ENCODE data around the gene PTPN18. TPM values are rescaled to one million over a fixed set of nuclear protein-coding genes. Genes with fewer than 3 reads are reported as not detected.

Gene PTPN18
- total RNA-seq, 2 donors from 2014 or later, result 13.3 to 20.8 TPM

DNA sequence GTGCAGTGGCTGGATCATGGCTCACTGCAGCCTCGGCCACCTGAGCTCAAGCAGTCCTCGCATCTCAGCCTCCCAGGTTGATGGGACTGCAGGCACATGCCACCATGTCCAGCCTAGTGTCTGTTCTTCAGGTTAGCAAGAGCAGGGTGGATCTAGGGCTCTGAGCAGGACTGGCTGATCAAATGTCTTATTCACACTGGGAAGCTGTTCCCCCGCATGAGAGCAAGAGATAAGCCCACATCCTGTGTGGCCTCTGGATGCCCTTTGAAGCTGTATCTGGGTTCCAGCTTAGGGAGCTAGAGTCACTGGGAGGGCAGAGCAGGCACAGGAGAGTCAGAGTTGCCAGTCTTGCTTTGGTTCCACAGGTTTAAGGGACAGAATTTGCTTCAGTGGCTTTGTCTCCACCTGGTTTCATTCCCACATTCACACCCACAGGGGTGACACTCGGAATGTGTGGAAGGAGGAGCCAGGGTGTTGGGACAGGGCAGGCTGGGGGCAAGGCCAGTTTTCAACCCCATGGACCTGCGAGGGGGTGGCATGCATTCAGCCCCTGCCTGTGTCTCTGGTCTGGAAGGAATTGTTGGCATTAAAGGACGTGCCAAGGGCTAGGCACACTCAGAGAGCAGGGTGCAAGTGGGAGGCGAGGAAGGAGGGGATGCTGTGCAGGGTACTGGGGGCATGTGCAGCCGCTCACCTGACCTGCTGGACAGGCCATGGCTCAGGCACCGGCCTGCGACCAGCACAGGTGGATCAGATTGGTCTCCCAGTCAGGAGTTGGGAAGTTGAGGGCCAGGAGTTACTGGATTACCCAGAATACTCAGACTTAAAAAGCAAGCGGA lies 24.5 kb downstream of the PTPN18 start:
- peaks cover 0 to 8% of the 10 kb centered on the region in 2 donors for H3K4me1 ChIP-seq
- no peaks in the 10 kb centered on the region for H3K36me3 ChIP-seq
- H3K9me3 ChIP-seq, result no peaks in the 10 kb centered on the region
- H3K4me3 ChIP-seq, result no peak overlapping the region
- H3K27me3 ChIP-seq, result no peaks in the 10 kb centered on the region
- H3K27ac ChIP-seq, result no peak overlapping the region
- no peak for DNase-seq (ENCODE audit: low spot score)
- TF ChIP-seq, protein P1, sequence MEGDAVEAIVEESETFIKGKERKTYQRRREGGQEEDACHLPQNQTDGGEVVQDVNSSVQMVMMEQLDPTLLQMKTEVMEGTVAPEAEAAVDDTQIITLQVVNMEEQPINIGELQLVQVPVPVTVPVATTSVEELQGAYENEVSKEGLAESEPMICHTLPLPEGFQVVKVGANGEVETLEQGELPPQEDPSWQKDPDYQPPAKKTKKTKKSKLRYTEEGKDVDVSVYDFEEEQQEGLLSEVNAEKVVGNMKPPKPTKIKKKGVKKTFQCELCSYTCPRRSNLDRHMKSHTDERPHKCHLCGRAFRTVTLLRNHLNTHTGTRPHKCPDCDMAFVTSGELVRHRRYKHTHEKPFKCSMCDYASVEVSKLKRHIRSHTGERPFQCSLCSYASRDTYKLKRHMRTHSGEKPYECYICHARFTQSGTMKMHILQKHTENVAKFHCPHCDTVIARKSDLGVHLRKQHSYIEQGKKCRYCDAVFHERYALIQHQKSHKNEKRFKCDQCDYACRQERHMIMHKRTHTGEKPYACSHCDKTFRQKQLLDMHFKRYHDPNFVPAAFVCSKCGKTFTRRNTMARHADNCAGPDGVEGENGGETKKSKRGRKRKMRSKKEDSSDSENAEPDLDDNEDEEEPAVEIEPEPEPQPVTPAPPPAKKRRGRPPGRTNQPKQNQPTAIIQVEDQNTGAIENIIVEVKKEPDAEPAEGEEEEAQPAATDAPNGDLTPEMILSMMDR (IDR thresholded peaks at IDR 0.05), result no peak

DNA sequence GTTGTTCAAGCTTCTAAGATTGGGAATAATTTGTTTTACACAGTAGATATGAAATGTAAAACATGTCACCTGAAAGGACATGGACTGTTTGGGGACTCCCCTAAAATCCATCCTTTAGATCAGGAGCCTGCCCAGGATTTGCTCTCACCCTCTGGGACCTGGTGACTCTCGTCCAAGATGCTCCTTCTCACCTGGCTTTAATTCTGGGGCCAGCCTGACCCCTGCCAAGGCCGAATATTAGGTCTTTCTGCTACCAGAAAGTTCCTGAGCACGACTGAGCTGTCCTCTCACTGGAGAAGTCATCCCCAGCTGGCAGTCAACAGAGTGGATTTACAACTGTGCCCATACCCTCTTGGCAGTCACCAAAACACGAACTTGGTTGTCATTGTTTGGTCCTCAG lies 25.3 kb downstream of the PTPN18 start:
- Histone ChIP-seq H3K4me3 (no peak overlapping the region), H3K36me3 (no peaks in the 10 kb centered on the region), H3K4me1 (peaks cover 0 to 15% of the 10 kb centered on the region in 2 donors), H3K27me3 (no peaks in the 10 kb centered on the region), H3K27ac (no peak overlapping the region), H3K9me3 (no peaks in the 10 kb centered on the region)
- DNase-seq (ENCODE audit: low spot score), result no peak
- TF ChIP-seq, protein P1 (IDR thresholded peaks at IDR 0.05), result no peak

- TF ChIP-seq, protein P1 (IDR thresholded peaks at IDR 0.05), result no peak
- no peak for DNase-seq (ENCODE audit: low spot score)
These were observed 25.8 kb downstream of the PTPN18 start for GRCh38 chr2:130381619-130382018.

DNA sequence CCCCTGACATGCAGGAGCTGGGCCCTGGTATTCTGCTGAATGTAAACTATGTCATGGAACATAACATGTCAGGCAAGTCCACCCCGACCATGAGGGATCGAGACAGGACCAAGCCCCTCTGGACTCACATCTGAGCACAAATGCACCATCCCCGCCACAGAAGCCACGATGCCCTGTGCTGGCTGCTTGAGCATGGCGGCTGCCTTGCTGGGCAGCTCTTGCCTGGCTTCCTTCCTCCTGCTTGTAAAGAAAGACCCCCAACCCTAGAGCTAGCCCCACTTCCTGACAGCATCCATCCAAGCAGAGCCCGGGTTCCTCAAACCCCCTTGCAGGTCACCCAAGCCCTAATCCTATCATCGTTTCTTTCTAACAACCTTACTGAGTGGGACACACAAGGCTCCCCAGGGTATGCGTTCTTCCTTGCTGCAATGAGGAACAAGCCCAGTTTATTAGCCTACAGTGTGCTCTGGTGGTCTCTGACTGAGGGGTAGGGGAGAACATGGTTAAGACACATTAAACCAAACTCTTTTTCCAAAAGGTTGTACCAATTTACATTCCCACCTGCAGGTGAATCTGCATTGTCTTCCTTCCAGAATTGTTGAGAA lies 26.6 kb downstream of the PTPN18 start:
- Histone ChIP-seq H3K27me3 (no peaks in the 10 kb centered on the region), H3K36me3 (no peaks in the 10 kb centered on the region), H3K9me3 (no peaks in the 10 kb centered on the region), H3K27ac (no peak overlapping the region), H3K4me3 (no peak overlapping the region), H3K4me1 (peaks cover 0 to 24% of the 10 kb centered on the region in 2 donors)
- no peak for DNase-seq (ENCODE audit: low spot score)
- TF ChIP-seq, protein P1 (IDR thresholded peaks at IDR 0.05), result no peak

More at GRCh38 chr2:130381619-130382018, 25.8 kb downstream of the PTPN18 start:
- Histone ChIP-seq H3K9me3 (no peaks in the 10 kb centered on the region), H3K4me3 (no peak overlapping the region), H3K27me3 (no peaks in the 10 kb centered on the region), H3K27ac (no peak overlapping the region), H3K4me1 (peaks cover 0 to 19% of the 10 kb centered on the region in 2 donors), H3K36me3 (no peaks in the 10 kb centered on the region)

DNA sequence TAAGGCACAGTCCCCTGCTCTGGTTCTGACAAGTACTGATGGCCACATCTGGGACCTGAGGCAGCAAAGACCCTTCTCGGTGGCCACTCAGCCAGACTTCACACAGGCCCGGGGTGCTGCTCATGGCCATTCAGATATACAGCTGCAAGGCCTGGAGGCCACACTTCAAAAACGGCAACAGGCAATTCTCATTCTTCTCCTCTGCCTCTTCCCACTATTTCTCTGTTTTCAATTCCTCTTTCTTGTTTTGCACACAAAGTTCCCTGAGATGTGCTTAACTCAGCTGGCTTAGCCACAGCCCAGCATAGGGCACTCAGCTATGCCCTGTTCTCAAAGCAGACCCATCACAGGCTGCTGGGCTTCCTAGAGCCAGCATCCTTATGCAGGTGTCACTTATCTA lies 29.9 kb downstream of the PTPN18 start:
- H3K4me3 ChIP-seq, result no peak overlapping the region
- H3K27me3 ChIP-seq, result no peaks in the 10 kb centered on the region
- H3K27ac ChIP-seq, result no peak overlapping the region
- H3K4me1 ChIP-seq, result peaks cover 0 to 38% of the 10 kb centered on the region in 2 donors
- H3K9me3 ChIP-seq, result no peaks in the 10 kb centered on the region
- TF ChIP-seq, protein P1 (IDR thresholded peaks at IDR 0.05), result no peak
- no peaks in the 10 kb centered on the region for H3K36me3 ChIP-seq
- DNase-seq (ENCODE audit: low spot score), result no peak
